AG04449 (cell line): Measurements from ENCODE around the gene TCF15.

ENCODE experiments used
- CTCF ChIA-PET: fragments of 350-600 bp; formaldehyde crosslinking; extraction: SDS; loops from one replicate; lab custom pipeline; 2021; ENCODE audit warnings: antibody characterized with exemption; lab: Yijun Ruan, JAX
- POLR2A ChIA-PET: fragments of 400-600, 350-600 bp; formaldehyde crosslinking; extraction: SDS; loops from one replicate; lab custom pipeline; 2020; ENCODE audit warnings: antibody characterized with exemption, inconsistent platforms; lab: Yijun Ruan, JAX
- DNase-seq: peaks from one replicate; pipeline ENCODE4 v3.0.0-alpha.2; 2010; ENCODE audit warnings: low read depth, low spot score
- H3K4me3 ChIP-seq: 2 replicates; pipeline ENCODE4 v1.5.1; 2011; ENCODE audit warnings: low read depth, mild to moderate bottlenecking, control low read depth, low read length
- TF ChIP-seq, protein P1 (sequence below): IDR thresholded peaks from one replicate; pipeline ENCODE4 v1.5.1; 2011; ENCODE audit warnings: mild to moderate bottlenecking, moderate library complexity, low read length, control low read depth, inconsistent platforms; ENCODE audit not compliant: insufficient read depth; ENCODE audit errors: missing control alignments

TCF15 gene

DNA sequence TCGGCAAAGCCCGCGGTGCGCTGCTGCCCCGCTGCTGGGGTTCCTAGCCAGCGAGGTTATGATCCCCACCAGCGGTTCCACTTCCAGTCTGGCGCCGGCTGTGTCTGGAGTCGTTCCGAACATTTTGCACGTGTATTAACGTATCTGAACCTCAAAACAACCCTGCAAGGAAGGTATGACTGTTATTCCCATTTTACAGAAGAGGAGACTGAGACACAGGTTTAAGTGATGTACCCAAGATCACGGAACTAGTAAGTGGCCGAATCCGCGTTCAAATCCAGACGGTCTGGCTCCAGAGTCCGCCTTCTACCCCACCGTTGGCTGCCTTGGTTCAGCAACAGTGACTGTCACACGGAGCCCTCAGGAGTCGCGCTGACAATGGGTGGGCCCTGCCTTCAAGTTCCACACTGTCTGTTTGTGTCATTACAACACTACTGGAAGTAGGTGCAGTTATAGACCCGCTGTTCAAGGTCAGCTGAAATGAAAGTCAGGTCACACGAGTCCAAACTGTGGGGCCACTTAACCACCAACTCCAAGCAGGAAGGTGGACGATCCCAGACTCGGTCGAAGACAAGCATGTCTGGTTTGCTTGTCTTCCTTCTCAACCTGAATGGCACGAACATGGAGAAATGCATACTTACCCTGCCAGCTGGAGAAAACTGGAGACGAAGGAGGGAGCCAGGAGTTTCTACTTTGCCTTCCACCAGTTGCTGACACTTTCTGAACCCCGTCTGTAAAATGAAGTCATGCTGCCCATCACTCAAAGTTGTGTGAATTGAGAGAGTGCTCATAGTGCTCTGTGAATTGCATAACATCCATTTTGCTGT, 43.7 kb upstream of the TCF15 start:
- peak overlapping the region; percentile 93 for H3K4me3 ChIP-seq
- ChIA-PET CTCF (interaction anchor here (1.0 to 4.0 kb wide), 2 partner anchors 8 to 13 kb away, joined by 3 to 32 read pairs; no protein-coding TSS in a partner anchor), POLR2A (no interaction called here)
- no peak for DNase-seq
- TF ChIP-seq, protein P1, sequence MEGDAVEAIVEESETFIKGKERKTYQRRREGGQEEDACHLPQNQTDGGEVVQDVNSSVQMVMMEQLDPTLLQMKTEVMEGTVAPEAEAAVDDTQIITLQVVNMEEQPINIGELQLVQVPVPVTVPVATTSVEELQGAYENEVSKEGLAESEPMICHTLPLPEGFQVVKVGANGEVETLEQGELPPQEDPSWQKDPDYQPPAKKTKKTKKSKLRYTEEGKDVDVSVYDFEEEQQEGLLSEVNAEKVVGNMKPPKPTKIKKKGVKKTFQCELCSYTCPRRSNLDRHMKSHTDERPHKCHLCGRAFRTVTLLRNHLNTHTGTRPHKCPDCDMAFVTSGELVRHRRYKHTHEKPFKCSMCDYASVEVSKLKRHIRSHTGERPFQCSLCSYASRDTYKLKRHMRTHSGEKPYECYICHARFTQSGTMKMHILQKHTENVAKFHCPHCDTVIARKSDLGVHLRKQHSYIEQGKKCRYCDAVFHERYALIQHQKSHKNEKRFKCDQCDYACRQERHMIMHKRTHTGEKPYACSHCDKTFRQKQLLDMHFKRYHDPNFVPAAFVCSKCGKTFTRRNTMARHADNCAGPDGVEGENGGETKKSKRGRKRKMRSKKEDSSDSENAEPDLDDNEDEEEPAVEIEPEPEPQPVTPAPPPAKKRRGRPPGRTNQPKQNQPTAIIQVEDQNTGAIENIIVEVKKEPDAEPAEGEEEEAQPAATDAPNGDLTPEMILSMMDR: no peak

GRCh38 chr20:653110-653589, 43.0 kb upstream of the TCF15 start, which contains the start of gene SRXN1:
SRXN1 (minus strand) TSS chr20:653200; CDS start chr20:653185, 15 bp downstream.
- TF ChIP-seq, protein P1: peak; percentile 74
- DNase-seq: peak; percentile 31
- ChIA-PET CTCF (interaction anchor here (1.0 to 4.0 kb wide), 2 partner anchors 8 to 14 kb away, joined by 3 to 32 read pairs; no protein-coding TSS in a partner anchor), POLR2A (interaction anchor here (0.9 kb wide), 1 partner anchor 109 kb away, joined by 5 read pairs; the partner anchor contains the start of gene CSNK2A1)
- H3K4me3 ChIP-seq: peak within 1 kb of the TSS; percentile 93

DNA sequence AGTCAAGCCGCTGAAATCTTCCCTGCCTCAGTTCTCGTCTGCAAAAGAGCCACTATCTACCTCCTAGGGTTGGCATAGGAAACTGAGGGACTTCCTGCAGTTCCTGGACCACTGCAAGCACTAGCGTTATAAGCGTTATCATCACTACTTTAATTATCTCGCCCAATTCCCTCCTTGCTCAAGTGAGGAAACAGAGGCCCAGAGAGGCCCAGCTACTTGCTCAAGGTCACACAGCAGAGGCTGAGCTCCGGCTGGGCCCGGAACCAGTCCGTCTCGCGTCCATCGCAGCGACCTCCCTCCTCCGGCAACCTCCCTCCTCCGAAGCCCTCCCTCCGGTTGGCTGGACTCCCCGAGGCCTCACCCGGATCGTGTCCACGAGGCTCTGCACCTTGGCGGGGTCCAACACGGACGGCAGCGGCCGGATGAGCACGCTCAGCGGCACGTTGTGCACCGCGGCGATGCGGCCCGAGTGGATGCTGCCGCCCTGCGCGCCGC, 42.6 kb upstream of the TCF15 start:
- ChIA-PET CTCF (interaction anchor here (2.7 kb wide), 1 partner anchor 14 kb away, joined by 17 read pairs; no protein-coding TSS in a partner anchor), POLR2A (interaction anchor here (0.9 kb wide), 2 partner anchors 10 to 109 kb away, joined by 5 to 6 read pairs; partner anchors contain the start of gene CSNK2A1)
- no peak for DNase-seq
- TF ChIP-seq, protein P1: no peak
- peak overlapping the region; percentile 93 for H3K4me3 ChIP-seq

GRCh38 chr20:651713-652614, 41.9 kb upstream of the TCF15 start:
- TF ChIP-seq, protein P1: no peak
- CTCF ChIA-PET: interaction anchor here (0.9 to 2.7 kb wide), 2 partner anchors 15 to 90 kb away, joined by 3 to 17 read pairs; no protein-coding TSS in a partner anchor
- H3K4me3 ChIP-seq: peak overlapping the region; percentile 93
- DNase-seq: no peak
- POLR2A ChIA-PET: interaction anchor here (0.9 kb wide), 2 partner anchors 9 to 108 kb away, joined by 5 to 6 read pairs; partner anchors contain the start of gene CSNK2A1

DNA sequence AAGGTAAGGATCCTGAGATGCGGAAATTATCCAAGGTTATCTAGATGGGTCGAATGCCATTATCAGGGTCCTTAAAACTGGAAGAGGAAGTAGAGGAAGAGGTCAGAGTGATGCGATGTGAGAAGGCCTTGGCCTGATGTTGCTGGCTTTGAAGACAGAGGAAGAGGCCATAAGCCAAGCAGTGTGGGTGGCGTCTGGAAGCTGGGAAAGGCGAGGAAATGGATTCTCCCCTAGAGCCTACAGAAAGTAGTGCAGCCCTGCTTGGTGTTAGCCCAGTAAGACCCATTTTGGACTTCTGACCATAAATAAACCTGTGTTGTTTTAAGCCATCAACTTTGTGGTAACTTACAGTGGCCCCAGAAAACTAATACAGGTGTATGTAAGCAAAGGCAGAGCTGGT, 40.8 kb upstream of the TCF15 start:
- CTCF ChIA-PET: interaction anchor here (0.9 to 2.7 kb wide), 2 partner anchors 16 to 89 kb away, joined by 3 to 17 read pairs; no protein-coding TSS in a partner anchor
- H3K4me3 ChIP-seq: no peak overlapping the region
- DNase-seq: no peak
- POLR2A ChIA-PET: no interaction called here
- TF ChIP-seq, protein P1: no peak
